SH-SY5Y (cell line): ENCODE data around the gene OR2H2.

Experiments used
- GATA2 ChIP-seq: IDR thresholded peaks from 2 replicates; pipeline ENCODE4 v1.6.1; 2011; ENCODE audit warnings: mild to moderate bottlenecking, low read depth, low read length
- GATA3 ChIP-seq: IDR thresholded peaks from 2 replicates; pipeline ENCODE4 v1.6.1; 2011; ENCODE audit warnings: low read depth, mild to moderate bottlenecking, low read length, moderate library complexity

Gene OR2H2

DNA sequence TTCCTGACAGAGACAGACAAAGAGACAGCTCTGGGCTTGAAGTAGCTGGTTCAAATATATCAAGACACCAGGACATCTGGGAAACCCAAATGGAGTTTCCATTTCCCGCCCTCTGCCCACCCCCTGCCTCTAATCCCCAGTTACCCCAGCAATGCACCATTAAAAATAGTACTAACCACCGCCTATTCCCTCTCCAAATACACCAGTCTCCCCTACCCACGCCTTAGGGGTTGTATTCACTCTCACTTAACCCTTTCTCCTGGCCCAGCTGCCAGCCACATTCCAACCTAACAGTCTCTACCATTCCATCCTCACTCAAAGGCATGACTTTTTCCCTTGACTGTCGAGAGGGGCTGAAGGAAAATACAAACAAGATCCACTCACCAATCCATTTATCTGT, 25.6 kb downstream of the OR2H2 start:
- TF ChIP-seq GATA3 (no peak), GATA2 (no peak)

DNA sequence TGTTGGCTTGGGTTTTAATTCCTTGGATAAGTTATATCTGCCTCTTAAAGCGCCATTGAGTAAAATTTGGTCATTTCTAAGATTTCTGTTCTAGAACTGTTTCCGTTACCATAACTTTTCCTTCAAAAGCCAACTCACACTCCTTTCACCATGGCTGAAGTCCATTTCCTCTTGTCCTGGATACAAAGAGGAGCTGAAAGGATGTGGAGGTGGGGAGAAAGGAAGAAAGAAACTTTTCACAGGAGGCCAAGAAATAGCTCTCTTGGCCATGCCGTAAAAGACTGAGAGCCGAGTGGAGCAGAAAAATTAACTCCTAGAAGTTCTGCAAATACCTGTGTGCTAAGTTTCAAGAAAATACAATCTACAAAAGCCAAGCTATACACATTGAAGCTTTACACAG, 26.5 kb downstream of the OR2H2 start:
- no peak for TF ChIP-seq GATA2
- no peak for TF ChIP-seq GATA3

DNA sequence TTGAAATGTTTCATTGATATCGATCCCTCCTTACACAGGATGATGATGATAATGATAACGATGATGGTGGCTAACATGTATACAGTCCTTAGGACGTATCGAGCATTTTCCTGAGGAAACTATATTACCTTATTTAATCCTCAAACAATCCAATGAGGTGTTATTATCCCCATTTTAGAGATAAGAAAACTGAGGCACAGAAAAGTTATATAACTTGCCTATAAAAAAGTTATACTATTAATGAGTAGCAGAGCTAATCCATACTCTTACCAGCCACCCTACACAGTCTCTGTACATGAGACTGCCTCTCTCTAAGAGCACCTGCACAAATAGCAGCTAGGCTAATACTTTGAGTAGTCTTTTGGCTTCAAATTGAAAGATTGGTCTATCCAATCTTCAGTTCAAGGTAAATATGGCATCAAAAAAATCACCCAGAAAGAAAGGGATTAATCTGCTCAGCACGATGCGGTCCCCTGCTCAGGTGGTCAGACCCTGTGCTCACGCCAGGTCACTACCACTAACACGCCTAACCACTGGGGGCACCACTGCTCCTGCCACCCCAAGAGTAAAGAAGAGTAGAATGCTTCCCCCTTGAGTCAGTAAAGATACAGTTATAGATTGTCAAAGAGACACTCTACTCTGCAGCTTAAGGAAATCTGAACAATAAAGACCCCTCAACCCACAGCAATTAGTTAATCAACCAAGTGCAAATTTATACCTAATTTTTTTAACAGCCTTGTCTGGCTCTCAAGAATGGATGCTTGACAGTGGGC, 33.0 kb downstream of the OR2H2 start:
- TF ChIP-seq GATA3 = no peak
- TF ChIP-seq GATA2 = no peak

DNA sequence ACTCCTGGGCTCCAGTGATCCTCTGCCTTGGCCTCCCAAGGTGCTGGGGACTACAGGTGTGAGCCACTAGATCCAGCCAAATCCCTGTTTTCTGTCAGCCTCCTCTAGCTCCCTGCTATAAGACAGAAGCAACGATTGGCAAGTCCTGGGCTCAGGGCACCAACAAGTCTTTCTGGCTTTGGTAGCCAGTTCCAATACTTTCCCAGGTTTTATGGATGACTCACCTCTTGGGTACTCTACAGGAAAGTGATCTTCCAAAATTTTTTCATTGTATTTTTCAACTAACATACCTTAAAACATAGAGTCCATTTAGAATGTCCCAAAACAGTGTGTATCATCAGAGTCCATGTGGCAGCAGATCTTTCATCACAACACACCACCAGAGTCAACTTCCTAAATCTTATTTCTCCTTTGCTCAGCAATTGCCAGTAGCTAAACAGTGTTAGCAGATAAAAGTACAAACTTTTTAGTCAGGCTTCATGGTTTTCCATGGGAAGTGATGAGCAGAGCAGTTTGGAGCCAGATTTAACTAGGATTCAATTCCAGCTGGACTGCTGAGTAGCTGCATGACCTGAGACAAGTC, 34.7 kb downstream of the OR2H2 start:
- TF ChIP-seq GATA3 = no peak
- no peak for TF ChIP-seq GATA2

DNA sequence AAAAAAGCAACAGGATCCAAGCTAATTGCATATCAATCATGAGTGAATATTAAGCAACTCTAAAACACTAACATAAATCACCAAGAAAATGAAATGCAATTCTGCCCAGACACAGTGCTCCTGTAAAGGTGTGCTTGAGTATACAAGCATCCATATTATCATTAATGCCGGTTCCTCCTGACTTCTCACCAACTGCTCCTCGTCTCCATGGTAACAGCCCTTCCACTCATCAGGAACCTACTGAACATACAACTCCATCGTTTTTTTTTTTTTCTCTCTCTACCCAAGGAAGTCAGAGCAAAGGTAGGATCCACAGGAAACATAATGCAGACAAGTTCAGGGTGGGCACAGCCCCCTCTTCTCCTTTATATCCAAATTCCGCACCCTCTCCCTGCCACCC, 35.7 kb downstream of the OR2H2 start:
- TF ChIP-seq GATA3 (no peak), GATA2 (no peak)

DNA sequence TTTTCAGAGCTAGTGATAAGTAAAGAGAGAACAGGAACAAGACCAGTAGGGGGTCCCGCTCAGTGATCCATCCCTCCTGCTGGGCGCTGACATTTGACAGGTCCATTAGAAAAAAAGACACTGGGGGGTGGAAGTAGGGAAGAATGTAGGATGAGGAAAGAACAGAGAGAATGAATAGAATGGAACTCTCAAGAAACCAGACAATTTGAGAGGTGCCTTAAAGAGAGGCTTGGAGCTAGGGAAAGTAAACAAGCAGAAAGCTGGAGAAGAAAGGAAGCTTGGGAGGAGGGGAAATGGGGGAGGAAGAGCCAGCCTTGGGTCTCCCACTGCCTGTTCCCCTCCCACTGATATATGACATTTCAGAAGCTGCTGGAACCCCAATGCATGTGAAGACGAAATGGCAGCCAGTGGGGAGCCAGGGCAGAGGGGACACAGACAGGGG, 39.6 kb downstream of the OR2H2 start:
- no peak for TF ChIP-seq GATA3
- TF ChIP-seq GATA2 = no peak

DNA sequence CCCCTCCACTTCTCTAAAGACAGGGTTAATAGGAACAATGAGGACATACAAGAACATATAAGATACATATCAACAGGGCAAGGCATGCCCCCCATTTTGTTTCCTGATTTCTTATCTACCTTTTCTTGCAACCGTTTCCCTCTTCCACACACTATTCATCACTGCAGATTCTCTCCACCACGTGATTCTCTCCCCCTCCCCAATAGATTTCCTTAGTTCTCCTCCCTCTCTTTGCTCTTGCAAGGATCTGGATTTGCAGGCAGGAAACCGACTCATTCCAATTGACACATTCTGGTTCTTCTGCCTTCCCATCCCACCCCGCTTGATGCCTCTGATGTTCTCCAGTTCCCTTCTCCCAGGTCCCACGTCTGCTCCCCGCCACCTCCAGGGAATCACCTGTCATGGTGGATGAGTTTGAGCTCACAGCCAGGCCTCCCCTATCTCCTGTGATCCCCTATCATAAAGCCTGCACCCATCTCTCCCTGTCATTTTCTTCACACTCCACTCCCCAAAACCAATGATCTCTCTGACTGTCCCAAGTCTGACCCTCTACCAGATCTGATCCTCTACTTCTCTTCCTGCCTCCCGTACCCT, 40.5 kb downstream of the OR2H2 start:
- TF ChIP-seq GATA2 (no peak), GATA3 (no peak)

DNA sequence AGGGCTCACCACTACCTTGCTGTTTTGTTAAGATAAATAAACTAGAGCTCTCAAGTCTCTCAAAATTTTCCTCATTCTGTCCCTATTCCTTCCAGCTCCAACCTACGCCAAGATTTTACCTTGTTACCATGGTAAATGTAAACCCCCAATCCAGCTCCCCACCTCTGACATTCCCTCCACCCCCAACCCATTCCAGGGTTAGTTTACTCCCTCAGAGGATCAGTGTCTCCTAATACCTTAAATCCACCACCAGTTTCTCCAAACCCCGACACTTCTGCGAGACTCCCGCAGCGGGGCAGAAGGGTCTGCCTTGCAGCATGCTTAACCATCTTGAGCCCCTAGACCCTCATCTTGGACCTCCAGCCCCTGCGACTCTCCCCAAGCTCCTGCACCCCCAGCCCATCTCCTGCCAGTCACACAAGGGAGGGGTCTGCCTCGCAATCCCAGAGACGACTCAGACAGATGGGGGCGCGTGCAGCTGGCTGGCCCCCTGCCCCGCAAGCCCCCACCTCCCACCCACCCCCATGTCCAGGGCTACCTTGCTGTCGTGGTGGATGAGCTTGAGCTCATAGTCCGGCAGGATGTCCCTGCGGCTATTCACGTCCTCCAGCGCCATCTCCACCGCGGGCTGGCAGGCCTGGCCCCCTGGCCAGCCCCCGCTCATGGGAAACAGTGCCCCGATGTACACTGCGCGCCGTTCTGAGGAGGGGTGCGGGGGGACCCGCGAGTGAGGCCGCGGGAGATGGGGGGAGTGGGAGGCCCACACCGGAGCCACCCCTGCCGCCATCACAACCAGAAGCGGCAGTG, 42.2 kb downstream of the OR2H2 start:
- no peak for TF ChIP-seq GATA3
- no peak for TF ChIP-seq GATA2

DNA sequence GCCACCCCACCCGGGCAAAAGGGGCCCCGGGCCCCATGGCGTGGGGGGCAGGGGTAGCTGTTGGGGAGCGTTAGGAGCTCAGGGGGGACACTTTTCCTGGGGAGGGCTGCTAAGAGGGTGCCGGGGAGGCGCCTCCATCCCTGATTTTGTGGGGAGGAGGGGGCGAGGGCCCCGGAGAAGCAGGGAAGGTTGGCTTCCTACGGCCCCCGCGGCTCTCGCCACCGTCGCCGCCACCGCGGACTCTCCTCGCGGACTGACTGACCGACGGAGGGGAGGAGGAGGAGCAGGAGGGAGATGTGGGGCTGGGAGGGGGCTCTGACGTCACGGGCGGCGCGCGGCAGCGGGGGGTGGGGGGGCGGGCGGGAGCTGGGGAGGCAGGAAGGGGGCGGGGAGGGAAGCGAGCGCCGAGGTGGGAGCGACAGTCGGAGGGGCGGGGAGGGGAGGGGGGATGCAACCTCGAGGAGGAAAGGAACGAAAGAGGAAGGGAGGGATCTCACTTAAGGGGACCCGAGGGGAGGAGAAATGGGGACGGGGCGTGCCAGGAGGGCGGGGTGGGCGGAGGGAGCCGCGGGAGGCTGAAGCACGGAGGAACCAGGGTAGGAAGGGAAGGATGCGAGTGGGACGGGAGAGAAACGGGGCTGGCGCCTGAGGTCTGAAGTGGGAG, 43.0 kb downstream of the OR2H2 start:
- TF ChIP-seq GATA3 (no peak), GATA2 (no peak)

DNA sequence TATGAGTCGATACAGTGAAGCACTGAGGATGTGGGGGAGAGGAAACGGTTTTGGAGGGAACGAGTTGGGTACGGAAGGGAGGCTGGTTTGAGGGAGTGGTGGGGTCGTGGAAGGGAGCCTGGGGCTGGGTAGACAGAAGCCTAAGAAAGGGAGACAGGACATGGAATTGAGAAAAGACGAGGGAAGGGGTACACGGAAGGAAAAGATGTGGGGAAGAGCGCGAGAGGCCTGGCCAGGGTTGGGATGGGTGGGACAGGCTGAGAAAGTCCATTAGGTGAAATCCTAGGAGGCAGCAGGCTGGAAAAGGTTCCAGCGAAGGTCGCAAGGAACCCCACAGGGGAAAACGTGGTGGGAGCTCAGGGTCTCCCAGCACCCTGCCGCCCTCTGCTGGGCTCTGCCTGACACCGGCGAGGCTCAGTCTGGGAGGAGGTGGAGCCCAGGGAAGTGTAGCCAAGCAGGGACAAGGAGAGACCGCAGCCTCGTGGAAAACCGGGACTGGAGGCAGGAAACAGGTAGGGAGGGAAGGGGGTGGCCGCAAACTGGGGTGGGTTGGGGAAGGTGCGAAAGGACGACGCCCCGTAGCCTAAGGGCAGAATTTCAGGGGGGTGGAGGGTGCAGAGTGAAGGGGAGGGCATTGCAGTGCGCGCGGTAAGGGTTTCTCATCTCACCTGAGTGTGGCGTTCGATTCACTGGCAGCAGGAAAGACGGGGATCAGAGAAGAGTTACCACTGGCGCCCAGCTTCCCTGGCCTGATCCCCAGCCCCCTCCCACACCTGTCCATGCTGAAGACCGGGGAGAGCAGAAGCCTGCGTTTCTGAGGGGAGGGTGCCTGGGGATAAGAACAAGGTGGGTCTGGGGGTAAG, 43.7 kb downstream of the OR2H2 start:
- no peak for TF ChIP-seq GATA2

DNA sequence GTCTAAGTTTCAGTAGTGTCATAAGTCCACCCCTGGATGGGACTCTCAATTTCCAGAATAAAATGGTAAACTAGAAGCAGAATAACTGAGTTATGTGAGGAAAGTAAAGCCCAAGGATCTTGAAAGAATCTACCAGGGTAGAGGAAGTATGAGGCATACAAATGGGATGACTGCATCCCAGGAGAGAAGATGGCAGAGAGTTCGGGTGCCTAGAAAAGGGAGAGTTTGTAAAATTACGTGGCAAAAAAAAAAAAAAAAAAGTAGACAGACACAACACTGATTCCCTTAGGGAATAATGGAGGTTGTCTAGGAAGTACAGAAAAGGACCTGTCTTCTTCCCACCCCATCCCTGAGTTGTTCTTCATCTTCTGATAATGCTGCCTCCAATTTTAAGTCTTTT, 44.6 kb downstream of the OR2H2 start:
- TF ChIP-seq GATA2 (no peak), GATA3 (no peak)

DNA sequence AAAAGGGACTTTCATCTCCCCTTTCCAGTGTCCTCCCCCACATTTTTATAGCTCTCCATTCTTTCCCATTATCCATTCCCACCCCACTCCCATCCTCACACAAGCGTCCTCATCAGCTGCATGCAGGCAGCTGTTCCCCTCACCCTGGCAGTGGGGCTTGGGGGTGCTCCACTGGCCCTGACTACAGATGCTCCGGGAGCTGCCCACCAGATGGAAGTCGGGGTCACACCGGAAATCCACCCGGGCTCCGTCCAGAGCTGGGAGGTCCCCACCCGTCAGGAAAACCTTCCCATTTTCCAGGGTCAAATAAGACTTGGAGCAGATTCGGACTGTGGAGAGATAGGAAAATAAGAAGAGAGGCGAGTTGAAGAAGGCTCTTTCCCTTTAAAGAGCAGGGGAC, 45.4 kb downstream of the OR2H2 start:
- TF ChIP-seq GATA3 = no peak
- TF ChIP-seq GATA2 = no peak

DNA sequence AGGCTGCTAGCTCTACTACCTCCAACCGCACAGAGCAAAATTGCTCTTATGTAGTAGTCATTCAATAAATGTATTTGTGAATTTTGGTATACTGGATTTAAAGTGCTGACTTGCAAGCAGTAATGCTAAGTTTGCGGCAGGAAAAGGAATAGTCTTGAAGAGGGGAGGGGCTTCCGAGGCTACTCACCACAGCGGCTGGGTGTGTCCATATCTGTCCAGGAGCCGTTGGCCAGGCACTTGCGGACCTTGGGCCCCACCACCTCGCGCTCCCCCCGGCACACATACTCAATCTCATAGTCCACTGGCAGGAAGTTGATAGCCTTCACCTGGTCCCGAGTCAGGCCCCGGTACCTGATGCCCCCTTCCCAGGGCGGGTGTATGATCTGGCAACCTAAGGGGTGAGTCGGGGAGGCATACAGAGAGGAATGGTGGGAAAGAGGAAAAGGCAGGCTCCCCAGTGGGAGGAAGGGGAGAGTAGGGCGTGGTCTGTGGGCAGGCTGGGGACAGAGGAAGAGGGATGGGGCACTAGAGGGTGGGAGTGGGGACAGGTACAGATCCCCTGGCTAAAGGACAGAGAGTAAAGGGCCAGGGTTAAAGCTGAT, 46.4 kb downstream of the OR2H2 start:
- TF ChIP-seq GATA3 = no peak
- TF ChIP-seq GATA2 = no peak
